ENCODE results near the gene LRP2.

GRCh38 chr2:169300636-169301530, 61.5 kb downstream of the LRP2 start:
- TF ChIP-seq CTCF (IDR thresholded peaks at IDR 0.05; ENCODE audit: insufficient read depth, low read depth, low read length) = no peak
- TF ChIP-seq EZH2 (IDR thresholded peaks at IDR 0.05; ENCODE audit: insufficient read depth, low read length) = no peak

Measured in astrocyte (in vitro differentiated cells and primary cell).